Measurements from ENCODE around the gene ADK. TPM values are rescaled to one million over a fixed set of nuclear protein-coding genes. Genes with fewer than 3 reads are reported as not detected.

The ADK gene
- total and polyA plus RNA-seq, 2 experiments from 2014 or later, result 39.9 to 53.0 TPM

DNA sequence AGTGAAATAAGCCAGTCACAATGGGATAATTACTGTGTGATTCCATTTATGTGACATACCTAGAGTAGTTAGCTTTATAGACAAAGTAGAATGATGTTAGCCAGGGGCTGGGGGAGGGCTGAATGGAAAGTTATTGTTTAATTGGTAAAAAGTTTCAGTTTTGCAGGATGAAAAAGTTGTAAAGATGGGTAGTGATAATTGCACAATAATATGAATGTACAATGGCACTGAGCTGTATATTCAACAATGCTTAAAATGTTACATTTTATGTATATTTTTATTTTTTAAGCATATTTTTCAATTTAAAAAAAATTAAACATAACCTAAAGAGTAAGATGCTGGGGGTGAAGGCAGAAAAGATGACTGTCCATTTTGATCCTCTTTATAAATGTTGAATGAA is 459.3 kb downstream of the ADK start (continued):
- TF ChIP-seq STAT1 (IDR thresholded peaks at IDR 0.05; ENCODE audit: unreplicated experiment), result no peak
- TF ChIP-seq, protein P1, sequence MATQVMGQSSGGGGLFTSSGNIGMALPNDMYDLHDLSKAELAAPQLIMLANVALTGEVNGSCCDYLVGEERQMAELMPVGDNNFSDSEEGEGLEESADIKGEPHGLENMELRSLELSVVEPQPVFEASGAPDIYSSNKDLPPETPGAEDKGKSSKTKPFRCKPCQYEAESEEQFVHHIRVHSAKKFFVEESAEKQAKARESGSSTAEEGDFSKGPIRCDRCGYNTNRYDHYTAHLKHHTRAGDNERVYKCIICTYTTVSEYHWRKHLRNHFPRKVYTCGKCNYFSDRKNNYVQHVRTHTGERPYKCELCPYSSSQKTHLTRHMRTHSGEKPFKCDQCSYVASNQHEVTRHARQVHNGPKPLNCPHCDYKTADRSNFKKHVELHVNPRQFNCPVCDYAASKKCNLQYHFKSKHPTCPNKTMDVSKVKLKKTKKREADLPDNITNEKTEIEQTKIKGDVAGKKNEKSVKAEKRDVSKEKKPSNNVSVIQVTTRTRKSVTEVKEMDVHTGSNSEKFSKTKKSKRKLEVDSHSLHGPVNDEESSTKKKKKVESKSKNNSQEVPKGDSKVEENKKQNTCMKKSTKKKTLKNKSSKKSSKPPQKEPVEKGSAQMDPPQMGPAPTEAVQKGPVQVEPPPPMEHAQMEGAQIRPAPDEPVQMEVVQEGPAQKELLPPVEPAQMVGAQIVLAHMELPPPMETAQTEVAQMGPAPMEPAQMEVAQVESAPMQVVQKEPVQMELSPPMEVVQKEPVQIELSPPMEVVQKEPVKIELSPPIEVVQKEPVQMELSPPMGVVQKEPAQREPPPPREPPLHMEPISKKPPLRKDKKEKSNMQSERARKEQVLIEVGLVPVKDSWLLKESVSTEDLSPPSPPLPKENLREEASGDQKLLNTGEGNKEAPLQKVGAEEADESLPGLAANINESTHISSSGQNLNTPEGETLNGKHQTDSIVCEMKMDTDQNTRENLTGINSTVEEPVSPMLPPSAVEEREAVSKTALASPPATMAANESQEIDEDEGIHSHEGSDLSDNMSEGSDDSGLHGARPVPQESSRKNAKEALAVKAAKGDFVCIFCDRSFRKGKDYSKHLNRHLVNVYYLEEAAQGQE (IDR thresholded peaks at IDR 0.05; ENCODE audit: unreplicated experiment), result no peak
- no peak for TF ChIP-seq JUNB (IDR thresholded peaks at IDR 0.05; ENCODE audit: unreplicated experiment)
- no peak for TF ChIP-seq ZNF114 (CRISPR knock-in tag; IDR thresholded peaks at IDR 0.05)
- TF ChIP-seq, protein P2, sequence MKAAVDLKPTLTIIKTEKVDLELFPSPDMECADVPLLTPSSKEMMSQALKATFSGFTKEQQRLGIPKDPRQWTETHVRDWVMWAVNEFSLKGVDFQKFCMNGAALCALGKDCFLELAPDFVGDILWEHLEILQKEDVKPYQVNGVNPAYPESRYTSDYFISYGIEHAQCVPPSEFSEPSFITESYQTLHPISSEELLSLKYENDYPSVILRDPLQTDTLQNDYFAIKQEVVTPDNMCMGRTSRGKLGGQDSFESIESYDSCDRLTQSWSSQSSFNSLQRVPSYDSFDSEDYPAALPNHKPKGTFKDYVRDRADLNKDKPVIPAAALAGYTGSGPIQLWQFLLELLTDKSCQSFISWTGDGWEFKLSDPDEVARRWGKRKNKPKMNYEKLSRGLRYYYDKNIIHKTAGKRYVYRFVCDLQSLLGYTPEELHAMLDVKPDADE (IDR thresholded peaks at IDR 0.05), result no peak
- no peak for TF ChIP-seq NANOG (IDR thresholded peaks at IDR 0.05; ENCODE audit: borderline replicate concordance)
- no peak for TF ChIP-seq CREB1 (CRISPR knock-in tag; IDR thresholded peaks at IDR 0.05; ENCODE audit: low read depth)

GRCh38 chr10:74612195-74612594 is 461.2 kb downstream of the ADK start:
- Mint-ChIP-seq H3K27me3 (ENCODE audit: insufficient read depth, low read depth, poor library complexity) (peaks cover 2% of the 10 kb centered on the region), H3K36me3 (ENCODE audit: low read depth) (0 out of 3 replicates have a peak, but pooled peaks cover 3% of the 10 kb centered on the region), H3K4me3 (no peak overlapping the region), H3K9me3 (no peaks in the 10 kb centered on the region), H3K27ac (0 out of 2 replicates have a peak overlapping the region, but pooled peaks have one; percentile 30), H3K4me1 (peaks cover 15% of the 10 kb centered on the region)
- Histone ChIP-seq H3K9me2 (ENCODE audit: insufficient read depth) (0 out of 2 replicates have a peak, but pooled peaks cover 3% of the 10 kb centered on the region), H3K4me2 (no peak overlapping the region), H3K79me2 (replicated peaks; ENCODE audit: insufficient read depth) (no peaks in the 10 kb centered on the region), H3K4me1 (ENCODE audit: insufficient read depth) (peaks cover 26% of the 10 kb centered on the region), H3K36me3 (ENCODE audit: insufficient read depth) (no peaks in the 10 kb centered on the region), H4K20me1 (replicated peaks; ENCODE audit: insufficient read depth) (no peaks in the 10 kb centered on the region), H3F3A (replicated peaks; ENCODE audit: low read depth) (no peaks in the 10 kb centered on the region), H3K27me3 (ENCODE audit: insufficient read depth) (no peaks in the 10 kb centered on the region), H3K4me3 (no peak overlapping the region), H2AFZ (no peak overlapping the region), H3K27ac (ENCODE audit: low read depth) (no peak overlapping the region)
- DNase-seq (ENCODE audit: low spot score) (no peak), ATAC-seq (no peak)
- no peak for TF ChIP-seq POLR2AphosphoS5 (IDR thresholded peaks at IDR 0.05; ENCODE audit: low read depth)
- TF ChIP-seq, protein P2 (IDR thresholded peaks at IDR 0.05), result no peak
- no peak for TF ChIP-seq EZH2phosphoT487 (IDR thresholded peaks at IDR 0.05; ENCODE audit: unreplicated experiment)
- TF ChIP-seq ZNF114 (CRISPR knock-in tag; IDR thresholded peaks at IDR 0.05), result no peak
- TF ChIP-seq, protein P1 (IDR thresholded peaks at IDR 0.05; ENCODE audit: unreplicated experiment), result no peak
- TF ChIP-seq NANOG (IDR thresholded peaks at IDR 0.05; ENCODE audit: borderline replicate concordance), result no peak
- no peak for TF ChIP-seq STAT1 (IDR thresholded peaks at IDR 0.05; ENCODE audit: unreplicated experiment)
